DND-41 (cell line): ENCODE data around the gene PRKRA.

Source experiments
- EZH2 ChIP-seq: IDR thresholded peaks from 3 replicates; pipeline ENCODE4 v1.6.1; 2012; ENCODE audit warnings: borderline replicate concordance, low read depth, mild to moderate bottlenecking, moderate library complexity, low read length, inconsistent platforms; ENCODE audit not compliant: severe bottlenecking
- TF ChIP-seq, protein P1 (sequence below): IDR thresholded peaks from 2 replicates; pipeline ENCODE4 v1.5.1; 2012; ENCODE audit warnings: borderline replicate concordance, low read length, moderate library complexity, mild to moderate bottlenecking; ENCODE audit not compliant: poor library complexity, severe bottlenecking; ENCODE audit errors: extremely low read depth

DNA sequence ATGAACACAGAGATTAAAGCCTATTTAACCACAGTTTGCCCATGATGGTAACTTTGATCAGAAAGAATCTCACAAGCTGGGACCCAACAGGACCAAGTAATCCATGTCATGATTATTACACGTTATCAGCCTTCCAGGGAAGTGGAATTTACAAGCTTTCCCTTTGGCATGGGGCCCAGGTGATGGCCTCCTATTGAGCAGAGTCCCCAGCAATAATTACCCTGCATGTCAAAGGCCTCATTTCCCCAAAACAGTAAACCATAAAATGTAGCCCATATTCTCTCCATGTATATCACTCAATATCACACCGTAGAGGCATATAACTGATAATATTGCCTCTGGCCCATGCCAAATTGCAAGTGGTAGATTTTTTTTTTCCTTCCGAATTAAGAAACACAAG is 38.9 kb downstream of the PRKRA start:
- TF ChIP-seq, protein P1, sequence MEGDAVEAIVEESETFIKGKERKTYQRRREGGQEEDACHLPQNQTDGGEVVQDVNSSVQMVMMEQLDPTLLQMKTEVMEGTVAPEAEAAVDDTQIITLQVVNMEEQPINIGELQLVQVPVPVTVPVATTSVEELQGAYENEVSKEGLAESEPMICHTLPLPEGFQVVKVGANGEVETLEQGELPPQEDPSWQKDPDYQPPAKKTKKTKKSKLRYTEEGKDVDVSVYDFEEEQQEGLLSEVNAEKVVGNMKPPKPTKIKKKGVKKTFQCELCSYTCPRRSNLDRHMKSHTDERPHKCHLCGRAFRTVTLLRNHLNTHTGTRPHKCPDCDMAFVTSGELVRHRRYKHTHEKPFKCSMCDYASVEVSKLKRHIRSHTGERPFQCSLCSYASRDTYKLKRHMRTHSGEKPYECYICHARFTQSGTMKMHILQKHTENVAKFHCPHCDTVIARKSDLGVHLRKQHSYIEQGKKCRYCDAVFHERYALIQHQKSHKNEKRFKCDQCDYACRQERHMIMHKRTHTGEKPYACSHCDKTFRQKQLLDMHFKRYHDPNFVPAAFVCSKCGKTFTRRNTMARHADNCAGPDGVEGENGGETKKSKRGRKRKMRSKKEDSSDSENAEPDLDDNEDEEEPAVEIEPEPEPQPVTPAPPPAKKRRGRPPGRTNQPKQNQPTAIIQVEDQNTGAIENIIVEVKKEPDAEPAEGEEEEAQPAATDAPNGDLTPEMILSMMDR: no peak
- TF ChIP-seq EZH2: no peak
